ENCODE measurements around the gene MARS1.
"Not testable (repeated sequence)": the region's sequence is repeated elsewhere in the genome, so short reads cannot be mapped to it uniquely, and the experiment has no call there.

GRCh38 chr12:57495051-57495701 lies 7.3 kb downstream of the MARS1 start:
- not testable (repeated sequence) for TF ChIP-seq CTCF (IDR thresholded peaks at IDR 0.05); REST (IDR thresholded peaks at IDR 0.05; ENCODE audit: insufficient read depth in 1 of 2, low read depth in 2 of 2, low read length in 1 of 2)
